Fibroblast of the aortic adventitia (primary cell): Measurements from ENCODE around the gene RPS6KA1. TPM values are rescaled to one million over a fixed set of nuclear protein-coding genes. Genes with fewer than 3 reads are reported as not detected.

Source experiments
- DNase-seq: peaks from one replicate; pipeline ENCODE4 v3.0.0-alpha.2; 2010; ENCODE audit warnings: low read depth
- H3K4me3 ChIP-seq: 2 replicates; pipeline ENCODE4 v1.5.1; 2011; ENCODE audit warnings: low read depth, mild to moderate bottlenecking, control low read depth, low read length, moderate library complexity
- CTCF ChIP-seq: IDR thresholded peaks from 2 replicates; pipeline ENCODE4 v1.5.1; 2011; ENCODE audit warnings: mild to moderate bottlenecking, low read length, control low read depth, inconsistent platforms; ENCODE audit not compliant: insufficient read depth
- total RNA-seq: library from RNA; depleted of rRNA; stranded (reverse); fragments of >200 nt; gene quantifications from 2 replicates; pipeline ENCODE4 v1.2.3, GENCODE V29; 2012; ENCODE audit warnings: low replicate concordance

Gene RPS6KA1
- total RNA-seq, 1 donor: 1.3 TPM

- DNase-seq: no peak
- no peak for TF ChIP-seq CTCF
- no peak overlapping the region for H3K4me3 ChIP-seq
Measured at GRCh38 chr1:26552720-26553119, 23.2 kb downstream of the RPS6KA1 start.

- no peak overlapping the region for H3K4me3 ChIP-seq
- DNase-seq: no peak
- no peak for TF ChIP-seq CTCF
Measured at GRCh38 chr1:26553942-26554682, 24.6 kb downstream of the RPS6KA1 start.

- DNase-seq: no peak
- no peak for TF ChIP-seq CTCF
- H3K4me3 ChIP-seq: no peak overlapping the region
Measured at GRCh38 chr1:26554781-26555180, 25.2 kb downstream of the RPS6KA1 start.

- no peak for DNase-seq
- TF ChIP-seq CTCF: no peak
- H3K4me3 ChIP-seq: no peak overlapping the region
Measured at GRCh38 chr1:26555550-26555981, 26.0 kb downstream of the RPS6KA1 start.

- no peak for DNase-seq
- TF ChIP-seq CTCF: no peak
- H3K4me3 ChIP-seq: no peak overlapping the region
Measured at GRCh38 chr1:26556111-26556510, 26.6 kb downstream of the RPS6KA1 start.

GRCh38 chr1:26557008-26557407 lies 27.4 kb downstream of the RPS6KA1 start:
- no peak overlapping the region for H3K4me3 ChIP-seq
- TF ChIP-seq CTCF: no peak
- DNase-seq: no peak

- no peak for TF ChIP-seq CTCF
- no peak for DNase-seq
Measured at GRCh38 chr1:26558685-26559048, 29.1 kb downstream of the RPS6KA1 start.

More at GRCh38 chr1:26558685-26559048, 29.1 kb downstream of the RPS6KA1 start:
- no peak overlapping the region for H3K4me3 ChIP-seq
